Neural progenitor cell (in vitro differentiated cells): ENCODE results near the gene ZSCAN18.

Experiments used
- EZH2 ChIP-seq: fragments of 200-600 bp; sonication (generic); IDR thresholded peaks from 2 replicates; pipeline ENCODE4 v1.6.1; 2017; ENCODE audit warnings: antibody characterized with exemption, mild to moderate bottlenecking, moderate library complexity
- EZH2phosphoT487 ChIP-seq: fragments of 200-600 bp; sonication (generic); IDR thresholded peaks from 2 replicates; pipeline ENCODE4 v1.6.1; 2017; ENCODE audit warnings: antibody characterized with exemption
- TF ChIP-seq, protein P1 (sequence below): fragments of 200-600 bp; sonication (generic); IDR thresholded peaks from 2 replicates; pipeline ENCODE4 v1.5.1; 2017; ENCODE audit warnings: antibody characterized with exemption, mild to moderate bottlenecking

DNA sequence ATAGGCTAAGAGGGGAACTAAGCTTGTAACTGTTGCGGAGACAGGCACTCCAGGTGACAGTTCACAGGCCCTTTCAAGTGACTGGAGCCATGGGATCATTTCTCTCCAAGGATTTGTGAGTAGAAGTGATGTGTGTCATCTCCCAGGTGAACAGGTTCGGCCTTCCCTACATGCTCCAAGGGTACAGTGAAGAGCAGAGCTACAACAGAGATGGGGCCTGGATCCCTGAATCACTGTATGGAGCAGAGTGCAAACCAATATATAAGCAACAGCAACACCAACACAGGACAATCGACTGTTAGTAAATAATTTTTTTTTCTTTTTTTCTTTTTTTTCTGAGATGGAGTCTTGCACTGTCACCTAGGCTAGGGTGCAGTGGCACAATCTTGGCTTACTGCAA is 15.0 kb downstream of the ZSCAN18 start:
- TF ChIP-seq, protein P1, sequence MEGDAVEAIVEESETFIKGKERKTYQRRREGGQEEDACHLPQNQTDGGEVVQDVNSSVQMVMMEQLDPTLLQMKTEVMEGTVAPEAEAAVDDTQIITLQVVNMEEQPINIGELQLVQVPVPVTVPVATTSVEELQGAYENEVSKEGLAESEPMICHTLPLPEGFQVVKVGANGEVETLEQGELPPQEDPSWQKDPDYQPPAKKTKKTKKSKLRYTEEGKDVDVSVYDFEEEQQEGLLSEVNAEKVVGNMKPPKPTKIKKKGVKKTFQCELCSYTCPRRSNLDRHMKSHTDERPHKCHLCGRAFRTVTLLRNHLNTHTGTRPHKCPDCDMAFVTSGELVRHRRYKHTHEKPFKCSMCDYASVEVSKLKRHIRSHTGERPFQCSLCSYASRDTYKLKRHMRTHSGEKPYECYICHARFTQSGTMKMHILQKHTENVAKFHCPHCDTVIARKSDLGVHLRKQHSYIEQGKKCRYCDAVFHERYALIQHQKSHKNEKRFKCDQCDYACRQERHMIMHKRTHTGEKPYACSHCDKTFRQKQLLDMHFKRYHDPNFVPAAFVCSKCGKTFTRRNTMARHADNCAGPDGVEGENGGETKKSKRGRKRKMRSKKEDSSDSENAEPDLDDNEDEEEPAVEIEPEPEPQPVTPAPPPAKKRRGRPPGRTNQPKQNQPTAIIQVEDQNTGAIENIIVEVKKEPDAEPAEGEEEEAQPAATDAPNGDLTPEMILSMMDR: no peak
- no peak for TF ChIP-seq EZH2
- TF ChIP-seq EZH2phosphoT487: no peak
